Measurements from ENCODE around the gene TSPAN9. TPM values are rescaled to one million over a fixed set of nuclear protein-coding genes. Genes with fewer than 3 reads are reported as not detected.

The TSPAN9 gene
- total and polyA plus RNA-seq, 10 of the 15 experiments (the other 5 are each of a cell fraction or from before 2014, with no cell fraction given) = 0.03 to 1.0 (median 0.12) TPM; not detected in 5

DNA sequence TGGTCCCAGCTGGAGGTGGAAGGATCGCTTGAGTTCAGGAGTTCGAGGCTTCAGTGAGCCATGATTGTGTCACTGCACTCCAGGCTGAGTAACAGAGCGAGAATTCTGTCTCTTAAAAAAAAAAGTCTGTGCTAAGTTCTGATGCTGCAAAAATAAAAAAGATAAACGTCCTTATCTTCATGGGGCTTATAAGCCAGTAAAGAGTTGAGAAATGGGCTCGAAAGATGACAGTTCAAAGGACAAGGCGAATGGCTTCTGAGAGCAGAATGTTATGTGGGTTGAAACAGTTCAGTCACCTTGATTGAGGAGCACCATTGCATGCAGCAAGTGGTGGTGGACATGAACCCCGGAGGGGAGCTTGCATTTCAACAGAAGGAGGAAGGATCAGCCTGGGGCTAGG is 4.7 kb downstream of the TSPAN9 start (continued):
- TF ChIP-seq, protein P1, sequence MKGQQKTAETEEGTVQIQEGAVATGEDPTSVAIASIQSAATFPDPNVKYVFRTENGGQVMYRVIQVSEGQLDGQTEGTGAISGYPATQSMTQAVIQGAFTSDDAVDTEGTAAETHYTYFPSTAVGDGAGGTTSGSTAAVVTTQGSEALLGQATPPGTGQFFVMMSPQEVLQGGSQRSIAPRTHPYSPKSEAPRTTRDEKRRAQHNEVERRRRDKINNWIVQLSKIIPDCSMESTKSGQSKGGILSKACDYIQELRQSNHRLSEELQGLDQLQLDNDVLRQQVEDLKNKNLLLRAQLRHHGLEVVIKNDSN (IDR thresholded peaks at IDR 0.05; ENCODE audit: borderline replicate concordance, extremely low read length, insufficient read depth, low read depth, low read length) = no peak
- TF ChIP-seq TCF3 (IDR thresholded peaks at IDR 0.05; ENCODE audit: borderline replicate concordance, insufficient read depth, low read depth, low read length) (no peak), FOXK2 (IDR thresholded peaks at IDR 0.05) (no peak), SUZ12 (IDR thresholded peaks at IDR 0.05; ENCODE audit: unreplicated experiment) (no peak)

DNA sequence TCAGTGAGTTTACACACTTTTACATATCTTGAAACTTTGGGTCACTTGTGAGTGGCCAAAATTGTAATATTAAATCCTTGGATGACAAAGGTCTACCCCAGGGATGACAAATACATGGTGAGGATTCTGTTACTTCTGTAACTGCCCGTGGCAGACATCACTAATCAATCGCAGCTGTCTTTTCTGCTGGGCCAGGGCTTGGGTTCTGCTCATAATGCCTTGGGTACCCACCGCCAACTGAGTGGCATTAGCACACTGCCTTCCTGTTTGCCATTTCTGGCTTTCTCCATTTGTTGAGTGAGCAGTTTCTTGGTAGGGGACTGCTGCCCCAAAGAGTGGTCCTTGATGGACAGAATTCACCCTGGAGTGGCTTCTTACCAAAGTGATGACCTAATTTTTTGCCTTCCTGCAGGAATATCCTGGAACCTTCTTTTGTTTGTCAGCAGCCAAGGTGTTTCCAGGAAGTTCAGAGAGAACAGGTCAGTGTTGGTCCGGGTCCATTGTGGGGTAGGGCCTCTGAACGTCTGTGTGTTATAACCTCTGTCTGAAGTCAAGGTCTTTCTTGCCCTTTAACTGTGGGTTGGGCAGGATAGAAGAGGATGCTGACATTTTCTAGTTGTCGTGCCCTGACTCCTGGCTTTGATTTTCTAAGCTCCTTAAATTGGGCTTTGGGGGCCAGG is 6.2 kb downstream of the TSPAN9 start:
- Histone ChIP-seq H3K4me3 (no peak overlapping the region), H3K79me2 (ENCODE audit: control insufficient read depth, insufficient read depth, low read length) (no peaks in the 10 kb centered on the region), H3K9me3 (replicated peaks; ENCODE audit: control insufficient read depth, insufficient read depth, low read length) (no peaks in the 10 kb centered on the region), H3K4me2 (ENCODE audit: control insufficient read depth, insufficient read depth) (no peak overlapping the region), H4K20me1 (ENCODE audit: control insufficient read depth, insufficient read depth) (no peaks in the 10 kb centered on the region), H3K4me1 (ENCODE audit: control insufficient read depth, insufficient read depth, low read length) (no peaks in the 10 kb centered on the region), H3K36me3 (ENCODE audit: control insufficient read depth in 2 of 2, insufficient read depth in 2 of 2, low read length in 1 of 2) (no peaks in the 10 kb centered on the region), H3K27me3 (replicated peaks in 1 of 2; ENCODE audit: control insufficient read depth in 2 of 2, insufficient read depth in 2 of 2, low read length in 1 of 2) (peaks cover 0 to under 1% of the 10 kb centered on the region in 2 experiments; a peak in 2 of 4 replicates), H3K9ac (ENCODE audit: control insufficient read depth, insufficient read depth, low read length) (no peak overlapping the region), H3K27ac (ENCODE audit: control insufficient read depth, insufficient read depth) (no peak overlapping the region), H2AFZ (ENCODE audit: control insufficient read depth, low read depth, low read length) (no peak overlapping the region)
- BruUV-seq (replicated peaks) = no TSS peak
- ChIA-PET RAD21 (ENCODE audit: unreplicated experiment) (no interaction called here), CTCF (no interaction called here), POLR2A (no interaction called here), SMC1A (ENCODE audit: uncharacterized antibody, unreplicated experiment) (no interaction called here)
- TF ChIP-seq, protein P2, sequence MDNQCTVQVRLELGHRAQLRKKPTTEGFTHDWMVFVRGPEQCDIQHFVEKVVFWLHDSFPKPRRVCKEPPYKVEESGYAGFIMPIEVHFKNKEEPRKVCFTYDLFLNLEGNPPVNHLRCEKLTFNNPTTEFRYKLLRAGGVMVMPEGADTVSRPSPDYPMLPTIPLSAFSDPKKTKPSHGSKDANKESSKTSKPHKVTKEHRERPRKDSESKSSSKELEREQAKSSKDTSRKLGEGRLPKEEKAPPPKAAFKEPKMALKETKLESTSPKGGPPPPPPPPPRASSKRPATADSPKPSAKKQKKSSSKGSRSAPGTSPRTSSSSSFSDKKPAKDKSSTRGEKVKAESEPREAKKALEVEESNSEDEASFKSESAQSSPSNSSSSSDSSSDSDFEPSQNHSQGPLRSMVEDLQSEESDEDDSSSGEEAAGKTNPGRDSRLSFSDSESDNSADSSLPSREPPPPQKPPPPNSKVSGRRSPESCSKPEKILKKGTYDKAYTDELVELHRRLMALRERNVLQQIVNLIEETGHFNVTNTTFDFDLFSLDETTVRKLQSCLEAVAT (IDR thresholded peaks at IDR 0.05) = peak; percentile 68; the same call in 1 of the 2 replicates
- no peak for TF ChIP-seq BRCA1 (IDR thresholded peaks at IDR 0.05; ENCODE audit: low read depth, low read length)
- 37% methylated on average over 6 of the region's 6 CpGs for WGBS (ENCODE audit: insufficient coverage, insufficient replicate concordance, low lambda C conversion rate, missing lambda C conversion rate)
- intact Hi-C loops (cut with micrococcal nuclease; ENCODE audit: unreplicated experiment) (no loop called here), in situ Hi-C loops (cut with MboI) (no loop called here)
- no peak for FAIRE-seq
- no peak for DNase-seq (ENCODE audit: low read depth, low spot score)
- ATAC-seq = no peak
